HG03097 (cell line): ENCODE measurements around the gene DMAP1.
"Not testable (repeated sequence)": the region's sequence is repeated elsewhere in the genome, so short reads cannot be mapped to it uniquely, and the experiment has no call there.

Experiments used
- ATAC-seq: cut with Tn5 transposase; IDR thresholded peaks from one replicate; pipeline ENCODE4 v1.9.1; 2021; ENCODE audit not compliant: unreplicated experiment, low FRiP score

Gene DMAP1, protein sequence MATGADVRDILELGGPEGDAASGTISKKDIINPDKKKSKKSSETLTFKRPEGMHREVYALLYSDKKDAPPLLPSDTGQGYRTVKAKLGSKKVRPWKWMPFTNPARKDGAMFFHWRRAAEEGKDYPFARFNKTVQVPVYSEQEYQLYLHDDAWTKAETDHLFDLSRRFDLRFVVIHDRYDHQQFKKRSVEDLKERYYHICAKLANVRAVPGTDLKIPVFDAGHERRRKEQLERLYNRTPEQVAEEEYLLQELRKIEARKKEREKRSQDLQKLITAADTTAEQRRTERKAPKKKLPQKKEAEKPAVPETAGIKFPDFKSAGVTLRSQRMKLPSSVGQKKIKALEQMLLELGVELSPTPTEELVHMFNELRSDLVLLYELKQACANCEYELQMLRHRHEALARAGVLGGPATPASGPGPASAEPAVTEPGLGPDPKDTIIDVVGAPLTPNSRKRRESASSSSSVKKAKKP

DNA sequence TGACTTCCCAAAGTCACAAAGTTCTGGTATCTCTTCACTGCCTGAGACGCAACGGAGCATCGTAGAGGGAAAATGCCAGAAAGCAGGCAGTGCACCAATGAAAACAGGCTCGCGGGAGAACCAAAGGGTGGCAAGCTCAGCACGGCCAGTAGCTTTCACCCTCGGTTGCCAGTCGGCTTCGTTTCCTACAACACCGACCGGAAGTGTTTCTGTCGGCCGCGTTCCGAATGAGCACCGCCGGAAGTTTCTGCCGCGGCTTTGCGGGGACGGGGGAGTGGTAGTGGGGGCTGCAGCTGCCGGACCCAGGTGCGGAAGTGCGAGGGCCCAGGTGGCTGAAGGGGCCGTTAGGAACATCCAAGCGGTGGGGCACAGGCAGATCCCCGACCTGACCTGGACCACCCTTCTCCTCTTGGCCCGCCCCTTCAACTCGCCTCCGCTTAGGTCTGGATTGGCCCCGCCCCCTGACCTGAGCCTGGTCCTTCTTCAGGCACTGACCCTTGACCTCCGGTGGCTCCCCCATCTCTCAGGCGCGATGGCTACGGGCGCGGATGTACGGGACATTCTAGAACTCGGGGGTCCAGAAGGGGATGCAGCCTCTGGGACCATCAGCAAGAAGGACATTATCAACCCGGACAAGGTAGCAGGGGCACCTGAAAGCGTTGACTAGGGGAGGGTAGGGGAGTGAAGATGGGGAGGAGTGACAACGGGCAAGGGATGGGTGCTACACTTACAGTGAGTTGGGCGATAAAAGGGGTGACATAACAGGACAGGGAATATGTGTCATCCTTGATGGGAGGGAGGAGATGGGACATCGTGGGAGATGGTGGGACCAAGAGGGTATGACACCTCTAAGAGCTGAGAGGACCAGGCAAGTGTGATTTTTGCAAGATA lies at the start of gene DMAP1:
DMAP1 (plus strand) TSS at position 250 of the 891 bp plus-strand sequence; CDS start at position 533, 283 bp downstream.
- peak; percentile 51 for ATAC-seq

DNA sequence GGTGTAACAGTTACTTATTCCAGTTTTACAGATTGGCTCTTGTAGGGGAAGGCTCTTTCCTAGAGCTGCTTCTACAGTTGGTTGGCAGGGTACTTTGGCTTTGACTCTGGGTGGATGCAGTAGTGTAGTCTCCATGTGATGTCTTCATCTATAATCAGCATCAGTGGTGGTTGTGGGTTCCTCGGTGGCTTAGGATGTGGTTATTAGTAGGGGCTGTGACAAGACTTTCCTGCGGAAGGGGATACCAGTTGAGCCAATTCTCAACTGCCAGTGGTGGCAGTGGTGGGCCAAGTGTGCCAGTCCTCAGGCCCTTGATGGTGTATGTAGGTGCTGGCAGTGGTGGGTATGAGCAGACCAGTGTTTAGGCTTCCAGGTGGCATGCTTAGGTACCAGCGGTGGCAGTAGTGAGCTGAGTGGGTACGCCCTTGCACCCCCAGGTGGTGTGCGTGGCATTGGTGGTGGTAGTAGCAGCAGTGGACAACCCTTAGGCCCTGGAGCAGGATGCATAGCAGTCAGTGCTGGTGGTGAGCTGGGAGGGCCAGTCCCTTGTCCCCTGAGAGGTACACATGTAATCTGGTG lies 44.7 kb upstream of the DMAP1 start:
- ATAC-seq, result no peak

DNA sequence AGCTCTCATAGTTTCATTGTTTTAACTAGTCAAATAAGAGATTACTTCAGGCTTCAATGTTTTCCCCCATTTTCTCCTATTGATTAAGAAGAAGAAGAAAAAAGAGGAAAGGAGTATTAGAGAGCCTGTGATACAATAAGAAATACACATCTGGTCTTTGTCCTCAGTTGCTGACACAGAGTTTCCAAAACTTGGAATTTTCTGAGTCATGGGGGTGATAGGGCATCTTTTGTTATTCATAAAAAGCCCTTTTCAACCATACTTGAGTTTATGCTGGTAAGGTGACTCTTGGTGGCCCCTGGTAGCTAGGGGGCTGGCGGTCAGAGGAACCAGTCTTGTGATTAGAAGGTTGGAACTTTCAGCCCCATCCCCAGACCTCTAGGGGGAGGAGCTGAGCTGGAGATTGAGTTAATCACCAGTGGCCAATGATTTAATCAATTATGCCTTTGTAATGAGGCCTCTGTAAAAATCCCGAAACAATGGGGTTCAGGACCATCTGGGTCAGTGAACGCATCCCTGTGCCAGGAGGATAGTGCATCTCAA lies 42.9 kb upstream of the DMAP1 start:
- no peak for ATAC-seq

DNA sequence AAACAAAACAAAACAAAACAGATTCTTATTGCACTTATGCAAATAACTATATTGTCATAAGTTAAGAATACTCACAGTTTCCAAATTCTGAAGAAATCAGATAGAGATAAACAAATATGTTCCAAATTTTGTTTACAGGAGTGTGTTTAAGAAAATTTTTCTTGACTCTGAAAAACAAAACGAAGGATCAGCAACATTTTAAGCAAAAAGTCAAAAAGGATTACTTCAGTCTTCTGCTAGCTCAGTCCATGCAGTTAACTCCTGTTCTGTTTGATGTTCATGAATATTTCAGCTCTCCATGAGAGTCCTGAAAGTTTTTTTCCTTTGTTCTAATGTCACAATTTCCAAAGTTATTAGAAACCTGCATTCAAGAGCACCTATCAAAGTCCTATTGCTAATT lies 38.6 kb upstream of the DMAP1 start:
- no peak for ATAC-seq

DNA sequence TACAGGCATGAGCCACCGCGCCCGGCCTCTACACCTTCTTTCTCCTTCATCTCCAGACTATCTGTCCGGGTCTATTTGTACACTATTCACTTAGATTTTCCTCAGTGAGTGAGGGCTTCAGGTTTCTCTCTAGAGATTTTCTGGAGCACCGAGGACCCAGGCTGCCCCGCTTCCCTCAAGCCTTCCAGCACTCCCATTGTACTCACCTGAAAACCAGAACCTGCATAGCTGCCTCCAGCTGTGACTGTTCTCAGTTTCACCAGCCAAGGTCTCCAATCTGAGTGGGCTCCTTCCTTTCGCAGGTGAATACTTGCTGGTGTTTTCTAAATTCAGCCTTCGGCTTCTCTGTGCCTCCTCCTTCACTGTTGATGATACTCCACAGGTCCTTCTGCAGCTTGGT lies 12.9 kb upstream of the DMAP1 start:
- ATAC-seq, result no peak

DNA sequence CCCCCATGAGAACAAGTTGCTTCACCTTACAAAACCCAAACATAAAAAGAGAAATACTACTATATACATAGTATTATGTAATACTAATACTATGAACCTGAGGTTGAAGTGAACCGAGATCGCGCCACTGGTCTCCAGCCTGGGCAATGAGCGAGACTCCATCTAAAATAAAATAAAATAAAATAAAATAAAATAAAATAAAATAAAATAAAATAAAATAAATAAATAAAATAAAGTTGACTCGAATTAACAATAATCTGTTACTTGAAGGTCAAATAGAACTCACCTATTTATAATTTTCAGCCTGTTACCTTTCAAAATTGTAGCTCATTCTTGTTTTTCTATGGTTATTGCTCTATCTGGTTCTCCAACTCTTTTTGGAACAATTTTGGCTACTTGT lies 6.7 kb upstream of the DMAP1 start:
- not testable (repeated sequence) for ATAC-seq

DNA sequence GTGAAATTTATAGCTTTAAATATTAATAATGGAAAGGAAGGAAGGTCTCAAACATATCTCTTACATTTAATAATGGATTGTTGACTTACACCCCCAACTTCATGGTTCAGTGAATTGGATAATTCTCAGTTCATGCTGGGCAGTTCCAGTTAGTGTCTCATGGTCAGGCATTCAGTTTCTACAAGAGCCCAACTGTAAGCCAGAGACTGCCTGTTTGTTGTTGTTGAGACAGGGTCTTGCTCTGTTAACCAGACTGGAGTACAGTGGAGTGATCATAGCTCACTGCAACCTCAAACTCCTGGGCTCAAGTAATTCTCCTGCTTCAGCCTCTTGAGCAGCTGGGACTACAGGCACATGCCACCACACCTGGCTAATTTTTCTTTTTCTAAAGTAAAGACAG lies 5.0 kb upstream of the DMAP1 start:
- ATAC-seq, result no peak

DNA sequence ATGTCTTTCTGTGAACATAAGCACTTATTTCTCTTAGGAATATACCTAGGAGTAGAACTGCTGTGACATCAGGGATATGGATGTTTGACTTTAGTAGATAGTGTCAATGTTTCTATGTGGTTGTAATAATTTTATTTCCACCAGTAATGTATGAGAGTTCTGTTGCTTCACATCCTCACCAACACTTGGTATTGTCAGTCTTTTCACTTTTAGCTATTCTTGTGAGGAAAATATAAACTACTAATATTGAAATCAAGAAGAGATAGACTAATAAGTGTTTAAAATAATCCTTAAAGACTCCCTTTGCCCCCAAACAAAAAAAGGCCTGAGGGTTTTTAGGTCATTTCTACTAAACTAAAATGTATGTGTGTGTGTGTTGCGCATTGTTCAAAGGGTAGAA lies 2.7 kb upstream of the DMAP1 start:
- ATAC-seq, result no peak

DNA sequence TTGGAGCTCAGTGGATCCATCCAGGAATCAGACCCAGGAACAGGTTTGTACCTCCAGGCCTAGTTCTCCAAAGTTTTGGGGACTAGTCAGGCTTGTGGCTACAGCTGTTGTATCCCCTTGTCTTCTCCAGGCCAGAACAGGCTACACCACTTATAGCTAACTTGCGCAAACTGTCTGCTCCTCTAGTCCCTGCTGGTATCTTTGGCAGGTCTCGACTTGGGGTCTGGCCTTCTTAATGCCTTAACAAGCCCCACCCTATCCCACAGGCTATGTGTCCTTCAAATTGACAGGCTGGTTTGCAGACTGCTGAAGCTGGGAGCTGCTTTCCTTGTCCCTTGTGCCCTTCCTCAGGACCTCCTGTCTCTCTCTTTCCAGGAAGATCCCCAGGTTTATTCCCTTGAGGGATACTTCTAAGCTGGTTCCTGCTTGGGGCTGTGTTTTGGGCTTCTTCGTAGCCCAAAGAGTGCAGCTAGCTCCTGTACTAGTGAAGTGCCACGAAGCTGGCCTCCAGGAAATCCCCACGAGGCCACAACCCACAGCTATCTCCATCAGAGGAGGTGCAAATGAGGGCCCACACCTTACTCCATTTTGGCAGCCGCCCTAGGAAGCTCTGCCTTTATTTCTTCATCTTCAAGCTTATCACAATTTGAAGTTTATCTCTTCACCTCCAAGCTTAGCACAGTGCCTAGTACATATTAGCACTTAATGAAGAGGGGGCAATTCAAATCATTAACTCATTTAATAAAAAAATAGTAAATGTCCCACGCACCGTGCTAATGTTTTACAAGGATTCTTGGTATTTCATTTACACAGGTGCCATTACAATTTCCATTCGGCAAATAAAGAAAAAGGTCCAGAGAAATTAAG lies 683 bp upstream of the DMAP1 start:
- no peak for ATAC-seq

DNA sequence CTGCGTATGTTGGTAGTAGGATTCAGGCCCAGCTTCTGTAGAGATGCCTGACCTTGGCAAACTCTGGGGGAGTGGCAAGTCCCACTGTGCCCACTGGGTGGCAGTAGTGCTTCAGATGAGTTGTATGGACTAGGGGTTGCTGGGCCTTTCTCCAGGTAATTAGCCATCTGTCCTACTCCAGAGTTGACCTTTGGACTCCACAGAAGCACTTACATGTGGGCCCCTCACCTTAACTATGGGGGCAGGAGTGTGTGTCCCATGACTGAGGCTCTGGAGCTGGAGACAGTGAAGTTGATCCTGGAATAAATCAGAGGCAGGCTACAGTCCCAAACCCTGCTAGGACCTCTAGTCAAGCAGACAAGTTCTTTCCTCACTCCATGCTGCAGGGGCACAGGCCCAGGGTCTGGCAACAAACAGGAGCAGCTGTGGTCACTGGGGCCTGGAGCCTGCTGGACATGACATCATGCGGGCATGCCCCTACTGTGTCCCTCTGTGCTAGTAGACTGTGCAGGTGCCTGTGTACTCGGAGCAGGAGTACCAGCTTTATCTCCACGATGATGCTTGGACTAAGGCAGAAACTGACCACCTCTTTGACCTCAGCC lies 4.6 kb downstream of the DMAP1 start:
- no peak for ATAC-seq

DNA sequence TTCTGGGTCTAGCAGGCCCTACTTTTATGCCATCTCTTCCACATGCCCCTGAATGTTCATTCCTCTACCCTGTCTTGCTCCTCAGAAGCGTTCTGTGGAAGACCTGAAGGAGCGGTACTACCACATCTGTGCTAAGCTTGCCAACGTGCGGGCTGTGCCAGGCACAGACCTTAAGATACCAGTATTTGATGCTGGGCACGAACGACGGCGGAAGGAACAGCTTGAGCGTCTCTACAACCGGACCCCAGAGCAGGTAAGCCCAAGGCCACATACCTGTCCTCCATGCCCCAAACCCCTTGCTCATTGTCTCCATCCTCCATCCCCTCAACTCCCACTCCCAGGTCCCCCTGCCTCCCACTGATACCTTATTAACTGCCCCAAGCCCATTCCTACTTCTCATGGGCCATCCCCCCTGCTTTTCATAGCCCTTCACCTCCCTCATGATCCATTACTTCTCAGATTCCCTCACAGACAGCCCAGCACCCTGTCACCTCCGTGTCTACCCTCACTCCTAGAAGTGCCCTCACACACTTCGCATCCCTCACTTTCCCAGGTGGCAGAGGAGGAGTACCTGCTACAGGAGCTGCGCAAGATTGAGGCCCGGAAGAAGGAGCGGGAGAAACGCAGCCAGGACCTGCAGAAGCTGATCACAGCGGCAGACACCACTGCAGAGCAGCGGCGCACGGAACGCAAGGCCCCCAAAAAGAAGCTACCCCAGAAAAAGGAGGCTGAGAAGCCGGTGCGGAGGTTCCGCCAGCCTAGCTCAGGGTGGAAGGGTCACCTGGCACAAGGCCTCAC lies 5.4 kb downstream of the DMAP1 start:
- ATAC-seq, result no peak

DNA sequence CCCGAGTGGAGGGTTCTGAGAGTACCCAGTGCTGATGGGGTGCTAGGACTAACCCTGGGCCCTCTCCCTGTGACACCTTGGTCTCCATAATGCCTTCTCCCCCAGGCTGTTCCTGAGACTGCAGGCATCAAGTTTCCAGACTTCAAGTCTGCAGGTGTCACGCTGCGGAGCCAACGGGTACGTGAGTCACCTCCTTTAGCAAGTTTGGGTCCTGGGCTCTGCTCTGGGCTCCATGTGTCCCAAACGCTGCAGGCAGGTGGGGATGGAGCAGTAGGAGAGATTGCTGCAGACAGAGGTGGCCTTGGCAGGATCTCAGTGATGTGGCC lies 6.0 kb downstream of the DMAP1 start:
- ATAC-seq, result no peak

DNA sequence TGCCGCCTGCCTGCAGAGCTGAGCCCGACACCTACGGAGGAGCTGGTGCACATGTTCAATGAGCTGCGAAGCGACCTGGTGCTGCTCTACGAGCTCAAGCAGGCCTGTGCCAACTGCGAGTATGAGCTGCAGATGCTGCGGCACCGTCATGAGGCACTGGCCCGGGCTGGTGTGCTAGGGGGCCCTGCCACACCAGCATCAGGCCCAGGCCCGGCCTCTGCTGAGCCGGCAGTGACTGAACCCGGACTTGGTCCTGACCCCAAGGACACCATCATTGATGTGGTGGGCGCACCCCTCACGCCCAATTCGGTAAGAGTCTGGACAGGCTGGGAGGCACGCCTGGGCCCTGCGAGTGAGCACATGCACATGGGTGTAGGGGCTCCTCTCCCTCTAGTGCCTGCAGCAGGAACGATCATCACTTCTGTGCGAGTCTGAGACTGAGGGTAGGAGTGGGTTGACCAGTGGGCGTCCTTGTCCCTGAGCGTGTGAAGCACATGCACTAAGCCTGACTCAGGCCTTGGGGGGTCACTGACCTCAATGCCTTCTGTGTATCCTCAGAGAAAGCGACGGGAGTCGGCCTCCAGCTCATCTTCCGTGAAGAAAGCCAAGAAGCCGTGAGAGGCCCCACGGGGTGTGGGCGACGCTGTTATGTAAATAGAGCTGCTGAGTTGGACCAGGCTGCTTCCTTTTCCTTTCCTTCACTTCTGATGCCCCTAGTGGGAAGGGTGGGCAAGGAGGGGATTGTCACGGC lies 6.9 kb downstream of the DMAP1 start:
- ATAC-seq, result no peak

DNA sequence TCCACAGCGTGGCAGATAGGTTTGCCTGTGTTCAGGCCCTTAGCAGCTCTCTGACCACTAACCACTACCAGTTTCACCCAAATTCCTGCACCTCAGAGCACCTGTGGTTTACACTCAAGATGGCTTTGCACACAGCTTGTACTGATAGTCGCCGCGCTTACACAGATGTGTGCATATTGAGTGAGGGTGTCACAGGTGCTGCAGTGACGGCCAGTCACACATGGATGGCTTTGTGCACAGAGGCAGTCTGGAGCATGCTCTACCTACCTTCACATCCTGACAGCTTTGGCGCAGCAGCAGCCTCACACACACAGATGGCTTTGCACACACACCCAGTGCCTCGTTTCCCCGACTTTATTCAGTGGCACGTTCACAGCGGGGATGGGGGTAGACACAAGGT lies 7.5 kb downstream of the DMAP1 start:
- no peak for ATAC-seq

DNA sequence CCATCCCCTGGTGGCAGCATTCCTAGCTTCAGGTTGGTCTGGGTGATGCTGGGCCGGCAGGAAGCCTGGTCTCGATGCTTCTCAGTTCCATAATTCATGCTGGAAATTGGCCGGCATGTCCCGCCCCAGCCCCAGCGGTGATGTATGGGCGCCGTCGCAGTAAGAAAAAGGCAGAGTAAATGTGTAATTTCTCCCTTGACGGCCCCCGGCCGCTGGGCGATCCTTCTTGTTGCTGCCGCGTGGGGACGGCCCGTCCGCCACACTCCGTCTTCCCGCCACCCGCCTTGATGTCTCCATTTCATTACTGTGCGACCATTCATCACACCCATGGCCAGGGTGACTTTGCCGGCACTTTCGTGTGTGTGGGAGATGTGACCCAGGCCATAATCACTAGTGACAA lies 8.5 kb downstream of the DMAP1 start:
- ATAC-seq, result no peak

DNA sequence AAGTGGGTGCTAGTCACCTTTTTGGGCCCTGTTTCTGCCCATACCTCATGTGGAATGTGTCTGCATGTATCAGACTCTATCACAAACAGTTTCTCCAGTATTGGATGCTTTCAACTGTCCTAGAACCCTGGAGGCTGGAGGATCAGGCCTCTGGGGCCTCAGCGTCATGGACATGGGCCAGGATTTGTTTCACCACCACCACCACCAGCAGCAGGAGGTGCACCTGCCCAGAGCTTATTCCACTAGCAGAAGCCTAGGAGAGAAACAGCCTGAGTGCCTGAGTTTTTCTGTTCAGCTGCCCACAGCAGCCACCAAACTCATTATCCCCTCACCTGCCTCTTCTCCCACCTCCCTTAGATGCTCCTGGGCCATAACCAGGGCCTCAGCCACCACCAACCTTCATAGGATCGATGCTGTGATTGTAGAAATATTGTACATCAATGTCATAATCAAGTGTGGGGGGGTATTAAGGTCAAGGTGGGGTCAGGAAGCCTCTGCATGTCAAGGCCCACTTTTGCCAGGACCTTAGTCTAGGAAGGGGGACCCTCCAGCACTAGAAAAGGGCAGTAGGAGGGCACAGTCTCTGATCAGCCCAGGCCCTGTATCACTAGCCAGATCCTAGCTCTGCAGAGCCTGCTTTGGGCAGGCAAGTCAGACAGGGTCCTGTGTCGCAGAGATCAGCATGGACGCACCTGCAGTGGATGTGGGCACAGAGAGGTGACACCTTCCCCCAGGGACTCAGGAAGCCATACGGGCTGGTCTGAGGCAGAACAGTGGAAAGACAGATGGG lies 9.3 kb downstream of the DMAP1 start:
- no peak for ATAC-seq

DNA sequence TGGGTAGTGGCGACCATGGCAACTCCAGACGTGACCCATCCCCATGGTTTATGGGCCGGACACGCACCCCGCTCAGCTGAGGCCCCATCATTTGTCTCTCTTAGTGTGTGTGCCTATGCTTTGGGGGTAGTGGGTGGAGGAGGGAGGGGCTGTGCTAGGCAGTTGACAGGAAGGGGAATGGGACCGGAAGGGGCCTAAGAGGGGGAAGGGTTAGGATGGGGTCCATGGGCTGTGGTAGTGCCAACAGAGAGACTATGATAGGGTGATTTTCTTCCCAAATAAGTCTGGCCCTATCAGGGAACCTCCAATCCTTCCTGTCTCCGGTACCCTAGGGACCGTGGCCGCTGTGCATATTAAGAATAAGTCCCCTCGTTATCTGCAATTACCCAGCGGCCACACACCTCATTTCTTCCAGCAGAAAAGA lies 9.9 kb downstream of the DMAP1 start:
- no peak for ATAC-seq

DNA sequence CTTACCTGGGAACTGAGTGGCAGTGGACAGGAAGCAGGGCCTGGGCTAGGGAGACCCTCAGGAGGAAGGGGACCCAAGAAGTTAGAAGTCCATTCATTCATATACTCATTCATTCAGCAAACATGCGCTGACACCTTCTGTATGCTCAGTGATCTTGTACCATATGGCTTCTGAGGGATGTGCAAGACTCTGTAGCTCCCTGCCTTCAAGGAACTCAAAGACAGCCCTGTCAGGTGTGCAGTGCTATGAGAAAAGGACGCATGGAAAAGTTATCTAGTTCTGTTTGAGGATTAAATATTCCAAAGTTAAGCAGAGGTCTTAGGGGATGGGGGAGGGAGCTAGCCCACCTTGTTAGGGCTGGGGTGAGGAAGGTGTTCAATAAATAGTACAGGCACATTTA lies 12.5 kb downstream of the DMAP1 start:
- ATAC-seq, result no peak
